Mucosa of rectum (tissue), 2 donors: ENCODE data around the gene RFX3.

Source experiments
- H3K27ac ChIP-seq, 2 donors: one replicate each; pipeline ENCODE4 v1.7.0; 2013; ENCODE audit warnings: inconsistent platforms in 2 of 2, low read depth in 2 of 2, low read length in 2 of 2
- H3K27me3 ChIP-seq, 2 donors: one replicate each; pipeline ENCODE4 v1.7.0; 2013; ENCODE audit warnings: low read length in 2 of 2; ENCODE audit not compliant: control insufficient read depth in 2 of 2, insufficient read depth in 2 of 2
- H3K36me3 ChIP-seq, 2 donors: one replicate each; pipeline ENCODE4 v1.7.0; 2013; ENCODE audit warnings: low read length in 2 of 2; ENCODE audit not compliant: control insufficient read depth in 2 of 2, insufficient read depth in 2 of 2
- H3K4me1 ChIP-seq, 2 donors: one replicate each; pipeline ENCODE4 v1.7.0; 2013; ENCODE audit warnings: low read length in 2 of 2, mild to moderate bottlenecking in 1 of 2; ENCODE audit not compliant: control insufficient read depth in 2 of 2, insufficient read depth in 2 of 2
- H3K4me3 ChIP-seq, 2 donors: one replicate each; pipeline ENCODE4 v1.7.0; 2013; ENCODE audit warnings: low read length in 2 of 2
- H3K9ac ChIP-seq, 2 donors: one replicate each; pipeline ENCODE4 v1.7.0; 2013; ENCODE audit warnings: low read length in 2 of 2, low read depth in 1 of 2, mild to moderate bottlenecking in 1 of 2
- H3K9me3 ChIP-seq, 2 donors: one replicate each; pipeline ENCODE4 v1.7.0; 2013; ENCODE audit warnings: low read length in 2 of 2; ENCODE audit not compliant: control insufficient read depth in 2 of 2
- donor health status: healthy.
- donor health status: Normal muscosa, but diverticular disease.

Gene RFX3

GRCh38 chr9:3528451-3528850, 2.6 kb upstream of the RFX3 start:
- peak overlapping the region in 1 of 2 donors; percentile 23 for H3K4me3 ChIP-seq
- H3K4me1 ChIP-seq: peaks cover 3 to 18% of the 10 kb centered on the region in 2 donors
- no peaks in the 10 kb centered on the region for H3K9me3 ChIP-seq
- no peaks in the 10 kb centered on the region for H3K27me3 ChIP-seq
- peak overlapping the region; percentile 6 to 46 for H3K27ac ChIP-seq
- no peaks in the 10 kb centered on the region for H3K36me3 ChIP-seq
- no peak overlapping the region for H3K9ac ChIP-seq

- peak overlapping the region; percentile 99 to 100 for H3K9ac ChIP-seq
- no peaks in the 10 kb centered on the region for H3K9me3 ChIP-seq
- peak overlapping the region; percentile 100 for H3K27ac ChIP-seq
- H3K4me1 ChIP-seq: peaks cover 3 to 18% of the 10 kb centered on the region in 2 donors
- no peaks in the 10 kb centered on the region for H3K27me3 ChIP-seq
- no peaks in the 10 kb centered on the region for H3K36me3 ChIP-seq
- peak overlapping the region; percentile 96 to 99 for H3K4me3 ChIP-seq
Measured at GRCh38 chr9:3526997-3527940, 1.5 kb upstream of the RFX3 start.

DNA sequence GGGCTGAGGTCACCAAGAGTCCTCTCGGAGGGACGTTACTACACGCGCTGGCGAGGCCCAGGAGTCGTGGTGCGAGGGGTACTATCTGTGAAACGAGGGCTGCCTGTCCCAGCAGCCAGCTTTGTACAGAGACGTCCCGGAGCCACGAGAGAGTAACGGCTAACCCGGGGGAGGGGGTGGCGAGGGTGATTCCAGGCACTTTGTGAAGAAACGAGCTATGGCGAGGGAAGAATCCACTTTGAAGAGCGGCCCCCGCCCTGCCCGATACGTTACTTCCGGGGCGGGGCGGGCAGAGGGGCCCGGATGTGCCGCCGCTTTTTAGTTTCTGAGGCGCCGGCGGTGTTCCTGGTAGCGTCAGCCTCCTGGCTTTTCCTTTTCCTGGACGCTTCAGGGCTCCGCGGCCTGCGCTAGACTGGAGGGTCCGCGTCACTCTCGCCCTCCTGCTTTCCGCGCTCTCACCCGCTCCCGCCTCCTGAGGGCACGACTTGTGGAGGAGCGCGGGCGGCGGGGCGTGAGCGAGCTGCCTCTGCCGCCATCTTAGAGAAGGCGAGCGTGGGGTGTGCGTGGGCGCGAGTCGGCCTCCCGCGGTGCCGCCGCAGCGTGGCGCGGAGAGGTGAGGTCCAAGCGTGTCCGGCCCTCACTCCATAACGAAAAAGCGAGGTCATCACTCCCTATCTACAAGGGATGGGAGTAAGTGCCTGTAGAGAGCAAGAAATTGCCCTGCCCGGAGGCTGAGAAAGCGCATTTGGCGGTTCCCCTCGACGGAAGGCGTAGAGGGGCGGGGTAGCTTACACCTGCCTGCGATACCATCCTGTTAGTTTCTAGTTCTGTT, 580 bp upstream of the RFX3 start:
- H3K27ac ChIP-seq: peak overlapping the region; percentile 100
- no peaks in the 10 kb centered on the region for H3K36me3 ChIP-seq
- H3K4me1 ChIP-seq: peaks cover 3 to 18% of the 10 kb centered on the region in 2 donors
- H3K4me3 ChIP-seq: peak overlapping the region; percentile 96 to 99
- no peaks in the 10 kb centered on the region for H3K9me3 ChIP-seq
- H3K9ac ChIP-seq: peak overlapping the region; percentile 99 to 100
- no peaks in the 10 kb centered on the region for H3K27me3 ChIP-seq

DNA sequence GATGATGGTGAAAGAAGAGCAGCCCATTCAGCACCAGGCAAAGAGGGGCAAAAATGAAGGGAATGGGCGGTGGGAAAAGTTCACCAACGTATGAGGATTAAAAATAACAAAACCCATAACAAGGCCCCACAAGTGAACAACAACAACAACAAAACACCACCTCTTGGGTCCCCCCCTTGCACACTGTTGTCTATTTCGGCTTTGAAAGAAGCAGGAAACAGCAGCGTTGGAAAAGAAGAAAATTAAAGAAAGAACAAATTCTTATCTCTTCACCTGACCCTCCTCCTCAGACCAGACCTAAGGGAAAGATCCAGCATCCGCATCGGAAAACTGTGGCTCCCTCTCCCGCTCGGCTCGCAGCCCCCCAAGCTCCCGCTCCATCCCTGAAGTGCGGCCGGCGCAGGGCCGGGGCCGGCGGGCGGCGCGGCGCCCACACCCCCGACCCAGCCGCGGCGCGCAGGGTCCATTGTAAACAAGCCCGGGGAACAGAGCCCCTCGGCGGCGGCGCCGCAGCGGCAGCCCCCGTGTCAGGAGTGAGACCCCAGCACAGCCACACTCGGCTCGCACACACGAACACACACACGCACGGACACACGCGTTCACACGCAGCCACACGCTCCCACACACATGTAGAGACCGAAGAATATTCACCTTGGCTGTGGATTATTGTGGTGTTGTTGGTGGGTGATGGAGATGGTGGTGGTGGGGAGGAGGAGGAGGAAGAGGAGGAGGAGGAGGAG, 535 bp downstream of the RFX3 start:
- H3K27ac ChIP-seq: peak overlapping the region; percentile 100
- no peaks in the 10 kb centered on the region for H3K9me3 ChIP-seq
- H3K4me1 ChIP-seq: peaks cover 3 to 18% of the 10 kb centered on the region in 2 donors
- H3K27me3 ChIP-seq: no peaks in the 10 kb centered on the region
- H3K9ac ChIP-seq: peak overlapping the region; percentile 85 to 100
- peak overlapping the region; percentile 96 to 99 for H3K4me3 ChIP-seq
- no peaks in the 10 kb centered on the region for H3K36me3 ChIP-seq

DNA sequence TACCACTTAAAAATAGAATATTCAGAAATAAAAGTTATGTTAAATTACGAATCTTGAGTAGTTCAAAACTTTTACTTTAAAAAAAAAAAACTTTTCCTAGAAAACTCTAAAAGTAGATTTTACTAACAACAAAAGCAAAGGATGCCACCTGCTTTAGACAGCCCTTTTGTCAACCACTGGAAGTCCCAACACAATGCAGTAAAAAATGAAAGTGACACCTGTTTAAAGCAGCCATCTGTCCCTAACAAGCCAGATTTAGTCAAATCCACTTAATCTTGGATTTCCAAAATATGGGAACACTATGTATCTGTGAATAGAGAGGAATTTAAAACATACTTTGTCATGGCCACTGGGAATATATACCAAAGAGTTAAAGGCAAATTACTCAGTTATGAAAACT, 3.8 kb downstream of the RFX3 start:
- Histone ChIP-seq H3K9ac (no peak overlapping the region), H3K9me3 (no peaks in the 10 kb centered on the region), H3K27ac (no peak overlapping the region), H3K4me1 (peaks cover 1 to 3% of the 10 kb centered on the region in 2 donors), H3K27me3 (no peaks in the 10 kb centered on the region), H3K4me3 (no peak overlapping the region), H3K36me3 (no peaks in the 10 kb centered on the region)

- no peak overlapping the region for H3K4me3 ChIP-seq
- no peaks in the 10 kb centered on the region for H3K27me3 ChIP-seq
- no peaks in the 10 kb centered on the region for H3K36me3 ChIP-seq
- H3K9ac ChIP-seq: no peak overlapping the region
- H3K9me3 ChIP-seq: no peaks in the 10 kb centered on the region
- no peak overlapping the region for H3K27ac ChIP-seq
- H3K4me1 ChIP-seq: peaks cover 0 to 2% of the 10 kb centered on the region in 2 donors
Measured at GRCh38 chr9:3520564-3520963, 5.2 kb downstream of the RFX3 start.

DNA sequence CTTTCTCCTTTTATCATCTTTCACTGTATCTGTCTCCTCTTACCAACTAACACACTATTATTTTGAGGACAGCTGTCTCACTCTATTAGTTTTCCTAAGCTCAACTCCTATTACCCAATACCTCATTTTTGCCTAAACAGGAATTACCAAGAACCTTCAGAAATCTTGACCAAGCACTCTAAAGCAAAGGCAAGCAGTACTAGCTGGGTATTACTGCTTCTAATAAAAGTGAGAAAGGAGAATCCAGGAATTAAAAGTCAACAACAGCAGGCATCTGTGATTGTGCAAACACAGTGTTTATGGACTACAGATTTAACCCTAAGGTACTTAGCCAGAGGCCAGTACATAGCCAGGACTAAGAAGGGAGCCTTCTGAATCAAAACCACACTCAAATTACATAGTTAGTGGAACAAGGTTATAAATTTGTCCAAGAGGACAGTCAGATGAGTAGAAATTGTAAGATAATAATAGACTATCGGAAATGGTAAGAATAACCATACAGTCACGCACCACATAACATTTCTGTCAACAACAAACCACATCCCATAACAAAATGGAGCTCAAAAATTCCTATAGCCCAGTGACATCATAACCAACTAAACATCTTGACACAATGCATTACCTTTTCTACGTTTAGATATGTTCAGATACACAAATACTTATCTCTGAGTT, 8.3 kb downstream of the RFX3 start:
- no peak overlapping the region for H3K27ac ChIP-seq
- H3K9me3 ChIP-seq: no peaks in the 10 kb centered on the region
- H3K36me3 ChIP-seq: no peaks in the 10 kb centered on the region
- H3K9ac ChIP-seq: no peak overlapping the region
- no peak overlapping the region for H3K4me3 ChIP-seq
- H3K27me3 ChIP-seq: no peaks in the 10 kb centered on the region
- no peaks in the 10 kb centered on the region for H3K4me1 ChIP-seq

GRCh38 chr9:3516667-3517330, 9.0 kb downstream of the RFX3 start:
- no peak overlapping the region for H3K9ac ChIP-seq
- no peaks in the 10 kb centered on the region for H3K9me3 ChIP-seq
- H3K4me3 ChIP-seq: no peak overlapping the region
- H3K36me3 ChIP-seq: no peaks in the 10 kb centered on the region
- H3K27ac ChIP-seq: no peak overlapping the region
- H3K27me3 ChIP-seq: no peaks in the 10 kb centered on the region
- no peaks in the 10 kb centered on the region for H3K4me1 ChIP-seq

- Histone ChIP-seq H3K36me3 (no peaks in the 10 kb centered on the region), H3K27ac (no peak overlapping the region), H3K9me3 (no peaks in the 10 kb centered on the region), H3K27me3 (no peaks in the 10 kb centered on the region), H3K9ac (no peak overlapping the region), H3K4me3 (no peak overlapping the region), H3K4me1 (no peaks in the 10 kb centered on the region)
Measured at GRCh38 chr9:3515405-3515804, 10.4 kb downstream of the RFX3 start.
